ENCODE data around the gene RPL10. TPM values are rescaled to one million over a fixed set of nuclear protein-coding genes. Genes with fewer than 3 reads are reported as not detected.

RPL10 gene
- polyA plus RNA-seq, 1 donor (not counting 4 experiments of a cell fraction or from before 2014, with no cell fraction given): 2,926 TPM

DNA sequence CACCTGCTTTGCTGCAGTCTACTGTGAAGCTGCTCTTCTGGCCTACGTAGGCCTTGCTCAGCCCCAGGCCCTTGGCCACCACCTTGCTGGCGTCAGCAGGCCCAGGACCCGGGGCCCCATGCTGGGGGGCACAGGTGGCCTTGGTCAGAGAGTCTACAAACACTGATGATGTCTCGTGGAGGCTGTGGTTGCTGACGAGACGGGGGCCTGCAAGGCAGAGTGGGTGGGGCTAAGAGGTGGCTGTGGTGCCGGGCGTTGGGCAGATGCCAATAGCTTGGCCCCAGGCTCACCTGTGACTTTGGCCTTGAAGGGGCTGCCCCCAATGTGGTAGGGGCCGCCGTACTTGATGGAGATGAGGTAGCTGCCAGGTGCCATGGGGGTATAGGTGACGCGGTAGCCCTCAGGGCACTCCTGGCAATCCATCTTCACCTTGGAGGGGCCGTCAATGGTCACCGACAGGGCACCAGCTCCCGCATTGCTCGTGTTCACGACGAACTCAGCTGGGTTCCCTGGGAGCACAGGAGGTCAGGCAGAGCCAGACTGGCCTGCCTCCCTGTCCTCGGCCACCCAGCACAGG, 48.7 kb upstream of the RPL10 start:
- peaks cover 31% of the 10 kb centered on the region for H4K20me1 ChIP-seq (ENCODE audit: control insufficient read depth, extremely low read depth, insufficient read depth, low read length)
- no peak overlapping the region for H3K9ac ChIP-seq (ENCODE audit: control insufficient read depth, extremely low read depth, insufficient read depth, low read length)
- no peak overlapping the region for H3K27ac ChIP-seq (ENCODE audit: control insufficient read depth, insufficient read depth, low read length)
- no peaks in the 10 kb centered on the region for H3K27me3 ChIP-seq (ENCODE audit: control insufficient read depth, extremely low read depth, insufficient read depth, low read length)
- H3K9me3 ChIP-seq (ENCODE audit: control insufficient read depth, low read depth, low read length): peaks cover 3% of the 10 kb centered on the region
- no peaks in the 10 kb centered on the region for H3K9me1 ChIP-seq (ENCODE audit: control insufficient read depth, extremely low read depth, insufficient read depth, low read length)
- dilution Hi-C loops (cut with MboI; ENCODE audit: extremely low pct_ligation_motif_present, low sequenced_read_pairs): no loop called here
- H3K79me2 ChIP-seq (ENCODE audit: control insufficient read depth, insufficient read depth, low read length): no peaks in the 10 kb centered on the region
- no peaks in the 10 kb centered on the region for H3K4me1 ChIP-seq (ENCODE audit: control insufficient read depth, extremely low read depth, insufficient read depth, low read length)
- no peak overlapping the region for H3K4me2 ChIP-seq (ENCODE audit: control insufficient read depth, extremely low read depth, insufficient read depth, low read depth, low read length)
- H3K4me3 ChIP-seq (ENCODE audit: control insufficient read depth in 2 of 3, extremely low read depth in 1 of 3, insufficient read depth in 2 of 3, low read depth in 1 of 3, low read length in 3 of 3): no peak overlapping the region
- FAIRE-seq: no peak
- no peak for DNase-seq (ENCODE audit: low read depth, low spot score)
- H3K36me3 ChIP-seq (ENCODE audit: control insufficient read depth in 2 of 2, extremely low read depth in 1 of 2, insufficient read depth in 2 of 2, low read length in 2 of 2): peaks cover 20 to 21% of the 10 kb centered on the region in 2 experiments
- no peak for TF ChIP-seq EZH2 (IDR thresholded peaks at IDR 0.05; ENCODE audit: low read length)
- TF ChIP-seq, protein P1, sequence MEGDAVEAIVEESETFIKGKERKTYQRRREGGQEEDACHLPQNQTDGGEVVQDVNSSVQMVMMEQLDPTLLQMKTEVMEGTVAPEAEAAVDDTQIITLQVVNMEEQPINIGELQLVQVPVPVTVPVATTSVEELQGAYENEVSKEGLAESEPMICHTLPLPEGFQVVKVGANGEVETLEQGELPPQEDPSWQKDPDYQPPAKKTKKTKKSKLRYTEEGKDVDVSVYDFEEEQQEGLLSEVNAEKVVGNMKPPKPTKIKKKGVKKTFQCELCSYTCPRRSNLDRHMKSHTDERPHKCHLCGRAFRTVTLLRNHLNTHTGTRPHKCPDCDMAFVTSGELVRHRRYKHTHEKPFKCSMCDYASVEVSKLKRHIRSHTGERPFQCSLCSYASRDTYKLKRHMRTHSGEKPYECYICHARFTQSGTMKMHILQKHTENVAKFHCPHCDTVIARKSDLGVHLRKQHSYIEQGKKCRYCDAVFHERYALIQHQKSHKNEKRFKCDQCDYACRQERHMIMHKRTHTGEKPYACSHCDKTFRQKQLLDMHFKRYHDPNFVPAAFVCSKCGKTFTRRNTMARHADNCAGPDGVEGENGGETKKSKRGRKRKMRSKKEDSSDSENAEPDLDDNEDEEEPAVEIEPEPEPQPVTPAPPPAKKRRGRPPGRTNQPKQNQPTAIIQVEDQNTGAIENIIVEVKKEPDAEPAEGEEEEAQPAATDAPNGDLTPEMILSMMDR (optimal IDR thresholded peaks at IDR 0.05 in 1 of 3, IDR thresholded peaks at IDR 0.05 in 1 of 3, conservative IDR thresholded peaks at IDR 0.05 in 1 of 3; ENCODE audit: extremely low read depth in 1 of 3, insufficient read depth in 2 of 3, low read length in 3 of 3): no peak
- no peak overlapping the region for H2AFZ ChIP-seq (ENCODE audit: control insufficient read depth, low read length)

DNA sequence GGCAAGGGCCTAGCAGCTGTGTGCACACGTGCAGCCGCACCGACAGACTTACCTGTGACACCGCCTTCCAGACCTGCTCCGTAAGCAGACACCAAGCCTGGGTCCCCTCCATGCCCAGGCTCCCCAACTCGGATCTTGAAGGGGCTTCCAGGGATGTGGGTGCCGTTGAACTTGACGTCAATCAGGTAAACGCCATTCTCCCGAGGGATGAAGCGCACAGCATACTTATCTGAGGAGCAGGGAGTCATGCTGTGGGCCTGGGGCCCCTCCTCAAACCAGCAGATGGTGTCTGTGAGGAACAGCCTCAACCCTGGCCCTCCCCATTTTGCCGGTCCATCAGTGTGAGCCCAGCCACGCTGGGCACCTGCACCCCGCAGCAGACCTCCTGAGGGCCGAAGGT, 48.2 kb upstream of the RPL10 start:
- Histone ChIP-seq H3K9ac (ENCODE audit: control insufficient read depth, extremely low read depth, insufficient read depth, low read length) (no peak overlapping the region), H3K4me2 (ENCODE audit: control insufficient read depth, extremely low read depth, insufficient read depth, low read depth, low read length) (no peak overlapping the region), H2AFZ (ENCODE audit: control insufficient read depth, low read length) (no peak overlapping the region), H4K20me1 (ENCODE audit: control insufficient read depth, extremely low read depth, insufficient read depth, low read length) (peaks cover 31% of the 10 kb centered on the region), H3K27me3 (ENCODE audit: control insufficient read depth, extremely low read depth, insufficient read depth, low read length) (no peaks in the 10 kb centered on the region), H3K79me2 (ENCODE audit: control insufficient read depth, insufficient read depth, low read length) (no peaks in the 10 kb centered on the region), H3K27ac (ENCODE audit: control insufficient read depth, insufficient read depth, low read length) (no peak overlapping the region), H3K4me3 (ENCODE audit: control insufficient read depth in 2 of 3, extremely low read depth in 1 of 3, insufficient read depth in 2 of 3, low read depth in 1 of 3, low read length in 3 of 3) (no peak overlapping the region), H3K9me1 (ENCODE audit: control insufficient read depth, extremely low read depth, insufficient read depth, low read length) (no peaks in the 10 kb centered on the region), H3K9me3 (ENCODE audit: control insufficient read depth, low read depth, low read length) (peaks cover 3% of the 10 kb centered on the region), H3K4me1 (ENCODE audit: control insufficient read depth, extremely low read depth, insufficient read depth, low read length) (no peaks in the 10 kb centered on the region), H3K36me3 (ENCODE audit: control insufficient read depth in 2 of 2, extremely low read depth in 1 of 2, insufficient read depth in 2 of 2, low read length in 2 of 2) (peaks cover 20 to 21% of the 10 kb centered on the region in 2 experiments)
- dilution Hi-C loops (cut with MboI; ENCODE audit: extremely low pct_ligation_motif_present, low sequenced_read_pairs): no loop called here
- DNase-seq (ENCODE audit: low read depth, low spot score) (no peak), FAIRE-seq (no peak)
- TF ChIP-seq, protein P1 (optimal IDR thresholded peaks at IDR 0.05 in 1 of 3, IDR thresholded peaks at IDR 0.05 in 1 of 3, conservative IDR thresholded peaks at IDR 0.05 in 1 of 3; ENCODE audit: extremely low read depth in 1 of 3, insufficient read depth in 2 of 3, low read length in 3 of 3): no peak
- TF ChIP-seq EZH2 (IDR thresholded peaks at IDR 0.05; ENCODE audit: low read length): no peak

Measured in keratinocyte (primary cell).